ENCODE results near the gene ZNF276.
"Not testable (repeated sequence)": the region's sequence is repeated elsewhere in the genome, so short reads cannot be mapped to it uniquely, and the experiment has no call there.

Gene ZNF276, protein sequence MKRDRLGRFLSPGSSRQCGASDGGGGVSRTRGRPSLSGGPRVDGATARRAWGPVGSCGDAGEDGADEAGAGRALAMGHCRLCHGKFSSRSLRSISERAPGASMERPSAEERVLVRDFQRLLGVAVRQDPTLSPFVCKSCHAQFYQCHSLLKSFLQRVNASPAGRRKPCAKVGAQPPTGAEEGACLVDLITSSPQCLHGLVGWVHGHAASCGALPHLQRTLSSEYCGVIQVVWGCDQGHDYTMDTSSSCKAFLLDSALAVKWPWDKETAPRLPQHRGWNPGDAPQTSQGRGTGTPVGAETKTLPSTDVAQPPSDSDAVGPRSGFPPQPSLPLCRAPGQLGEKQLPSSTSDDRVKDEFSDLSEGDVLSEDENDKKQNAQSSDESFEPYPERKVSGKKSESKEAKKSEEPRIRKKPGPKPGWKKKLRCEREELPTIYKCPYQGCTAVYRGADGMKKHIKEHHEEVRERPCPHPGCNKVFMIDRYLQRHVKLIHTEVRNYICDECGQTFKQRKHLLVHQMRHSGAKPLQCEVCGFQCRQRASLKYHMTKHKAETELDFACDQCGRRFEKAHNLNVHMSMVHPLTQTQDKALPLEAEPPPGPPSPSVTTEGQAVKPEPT
- total RNA-seq = 12.7 to 38.7 (median 25.5) reads per million in 18 experiments

DNA sequence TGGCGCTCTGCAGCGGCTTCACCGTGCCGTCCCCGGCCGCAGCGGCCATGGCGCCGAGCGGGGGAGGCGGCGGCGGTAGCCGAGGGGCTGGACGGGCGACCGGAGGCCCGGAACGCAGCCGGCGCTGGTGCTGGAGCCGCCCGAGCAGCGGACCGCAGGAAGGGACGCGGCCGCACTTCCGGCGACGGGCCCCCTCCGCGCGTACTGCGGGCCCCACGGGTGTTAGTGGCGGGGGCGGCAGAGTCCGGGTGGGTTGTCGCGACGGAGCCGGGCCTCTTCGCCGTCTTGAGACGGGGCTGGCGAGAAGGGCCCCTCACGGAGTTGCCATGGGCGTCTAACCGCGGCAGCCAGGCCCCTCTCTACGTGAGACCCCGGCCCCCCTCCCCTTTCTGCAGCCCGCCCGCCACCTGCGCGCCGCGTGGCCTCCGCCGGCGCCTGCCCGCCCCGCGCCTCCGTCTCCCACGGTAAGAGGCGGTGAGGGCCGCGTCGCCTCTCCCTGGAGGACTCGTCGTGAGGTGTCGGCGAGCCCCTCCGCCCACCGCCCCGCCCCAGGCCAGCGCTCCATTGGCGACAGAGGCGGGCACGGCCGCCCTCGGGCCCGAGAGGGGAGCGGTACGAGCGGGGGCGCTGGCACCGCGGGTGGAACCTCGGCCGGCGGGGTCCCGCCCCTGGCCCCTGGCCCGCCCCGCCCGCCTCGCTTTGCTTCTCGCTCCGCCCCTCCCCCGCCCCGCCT is at the start of gene ZNF276, which contains the start of gene VPS9D1:
TSS of gene ZNF276 (plus strand) at position 725 of the 733 bp plus-strand sequence. CDS start 104 bp downstream, outside the sequence.
TSS of gene VPS9D1 (minus strand) at position 86 of the 733 bp plus-strand sequence. CDS start at position 49, 37 bp downstream.
- peak; percentile 77 to 90 for DNase-seq

DNA sequence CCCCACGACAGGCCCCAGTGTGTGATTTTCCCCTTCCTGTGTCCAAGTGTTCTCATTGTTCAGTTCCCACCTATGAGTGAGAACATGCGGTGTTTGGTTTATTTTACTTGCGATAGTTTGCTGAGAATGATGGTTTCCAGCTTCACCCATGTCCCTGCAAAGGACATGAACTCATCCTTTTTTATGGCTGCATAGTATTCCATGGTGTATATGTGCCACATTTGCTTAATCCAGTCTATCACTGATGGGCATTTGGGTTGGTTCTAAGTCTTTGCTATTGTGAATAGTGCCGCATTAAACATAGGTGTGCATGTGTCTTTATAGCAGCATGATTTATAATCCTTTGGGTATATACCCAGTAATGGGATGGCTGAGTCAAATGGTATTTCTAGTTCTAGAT is 49.8 kb upstream of the ZNF276 start:
- DNase-seq = not testable (repeated sequence)

DNA sequence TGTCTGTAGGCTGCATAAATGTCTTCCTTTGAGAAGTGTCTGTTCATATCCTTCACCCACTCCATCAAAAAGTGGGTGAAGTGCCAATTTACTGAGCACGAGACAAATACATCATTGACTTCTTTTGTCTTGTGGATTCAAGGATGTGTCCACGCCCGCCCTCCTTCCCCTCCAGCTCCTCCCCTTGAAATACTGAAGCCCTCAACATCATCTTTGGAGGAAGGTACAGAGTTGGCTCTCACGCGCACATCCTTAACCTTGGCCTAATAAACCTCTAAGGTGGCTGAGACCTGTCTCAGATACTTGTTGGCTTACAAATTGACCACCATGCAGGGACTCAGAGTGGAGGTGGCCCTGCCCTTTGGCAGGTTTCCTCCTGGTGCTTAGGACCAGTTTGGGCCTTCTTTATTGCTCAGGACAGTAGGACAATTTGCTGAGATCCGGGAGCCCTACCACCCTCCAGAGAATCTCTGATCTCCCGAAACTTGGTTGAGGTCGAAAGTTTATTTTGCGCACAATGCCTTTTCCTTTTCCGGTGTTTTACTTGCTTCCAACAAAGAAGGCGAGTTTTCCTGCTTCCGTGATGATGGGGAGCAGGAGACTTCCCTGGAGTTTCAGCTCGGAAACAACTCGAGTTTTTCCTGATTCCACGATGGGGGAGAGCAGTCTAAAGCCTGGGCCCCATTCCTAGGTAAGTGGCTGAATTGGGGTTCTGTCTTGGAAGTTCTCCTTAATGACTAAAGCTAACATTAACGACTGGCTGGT is 49.0 kb upstream of the ZNF276 start:
- DNase-seq = no peak

DNA sequence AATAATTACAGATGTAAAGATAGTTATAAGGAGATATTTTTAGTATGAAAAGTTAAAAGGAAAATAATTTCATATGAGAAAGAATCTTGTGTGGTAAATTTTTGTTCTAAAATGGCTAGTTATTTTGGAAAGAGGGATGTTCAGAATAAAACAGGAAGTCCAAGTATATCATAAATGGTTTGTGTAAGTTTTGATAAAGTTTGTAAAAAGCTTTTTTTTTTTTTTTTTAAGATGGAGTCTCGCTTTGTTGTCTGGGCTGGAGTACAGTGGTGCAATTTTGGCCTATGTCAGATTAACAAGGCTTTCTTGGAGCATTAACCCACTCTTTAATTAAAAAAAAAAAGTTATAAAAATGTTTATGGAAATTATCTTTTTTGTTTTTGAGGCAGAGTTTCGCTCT is 43.1 kb upstream of the ZNF276 start:
- DNase-seq = peak in 1 of 2 donors; percentile 20

DNA sequence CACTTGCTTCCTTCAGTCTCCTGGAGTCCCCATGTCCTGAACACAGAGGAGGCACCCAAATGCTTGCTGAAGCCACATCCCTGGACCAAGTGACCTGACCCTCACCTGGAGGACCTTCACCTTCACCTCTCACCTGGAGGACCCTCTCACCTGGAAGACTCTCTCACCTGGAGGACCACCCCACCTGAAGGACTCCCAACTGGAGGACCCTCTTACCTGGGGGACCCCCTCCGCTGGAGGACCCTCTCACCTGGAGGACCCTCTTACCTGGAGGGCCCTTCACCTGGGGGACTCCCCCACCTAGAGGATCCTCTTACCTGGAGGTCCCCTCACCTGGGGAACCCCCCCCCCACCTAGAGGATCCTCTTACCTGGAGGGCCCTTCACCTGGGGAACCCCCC is 35.4 kb upstream of the ZNF276 start:
- DNase-seq = no peak

DNA sequence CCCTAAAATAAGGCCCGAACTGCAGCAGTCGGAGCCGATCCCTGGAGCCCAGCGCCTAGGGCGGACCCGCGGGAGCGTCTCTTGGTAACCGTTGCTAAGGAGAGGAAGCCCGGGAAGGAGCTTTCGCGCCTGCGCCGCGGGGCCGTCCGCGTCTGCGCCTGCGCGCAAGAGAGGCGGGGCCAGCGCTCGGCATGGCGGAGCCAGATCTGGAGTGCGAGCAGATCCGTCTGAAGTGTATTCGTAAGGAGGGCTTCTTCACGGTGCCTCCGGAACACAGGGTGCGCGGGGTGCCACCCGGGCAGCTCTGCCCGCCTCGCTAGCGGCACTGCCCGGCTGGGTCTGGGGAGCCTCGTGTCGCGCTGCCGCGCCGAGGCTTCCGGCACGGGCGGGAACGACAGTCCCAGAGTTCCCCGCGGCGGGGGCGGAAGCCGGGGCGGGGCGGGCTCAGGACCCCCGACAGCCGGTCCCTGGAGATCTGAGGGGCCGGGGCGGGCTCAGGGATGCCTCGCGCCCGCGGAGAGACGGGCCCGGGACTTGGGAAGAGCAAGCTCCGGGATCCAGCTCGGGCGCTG is 34.7 kb upstream of the ZNF276 start, which contains the start of gene CDK10:
TSS of gene CDK10 (plus strand) at position 170 of the 572 bp plus-strand sequence. CDS start at position 192, 22 bp downstream.
- peak; percentile 87 to 95 for DNase-seq

DNA sequence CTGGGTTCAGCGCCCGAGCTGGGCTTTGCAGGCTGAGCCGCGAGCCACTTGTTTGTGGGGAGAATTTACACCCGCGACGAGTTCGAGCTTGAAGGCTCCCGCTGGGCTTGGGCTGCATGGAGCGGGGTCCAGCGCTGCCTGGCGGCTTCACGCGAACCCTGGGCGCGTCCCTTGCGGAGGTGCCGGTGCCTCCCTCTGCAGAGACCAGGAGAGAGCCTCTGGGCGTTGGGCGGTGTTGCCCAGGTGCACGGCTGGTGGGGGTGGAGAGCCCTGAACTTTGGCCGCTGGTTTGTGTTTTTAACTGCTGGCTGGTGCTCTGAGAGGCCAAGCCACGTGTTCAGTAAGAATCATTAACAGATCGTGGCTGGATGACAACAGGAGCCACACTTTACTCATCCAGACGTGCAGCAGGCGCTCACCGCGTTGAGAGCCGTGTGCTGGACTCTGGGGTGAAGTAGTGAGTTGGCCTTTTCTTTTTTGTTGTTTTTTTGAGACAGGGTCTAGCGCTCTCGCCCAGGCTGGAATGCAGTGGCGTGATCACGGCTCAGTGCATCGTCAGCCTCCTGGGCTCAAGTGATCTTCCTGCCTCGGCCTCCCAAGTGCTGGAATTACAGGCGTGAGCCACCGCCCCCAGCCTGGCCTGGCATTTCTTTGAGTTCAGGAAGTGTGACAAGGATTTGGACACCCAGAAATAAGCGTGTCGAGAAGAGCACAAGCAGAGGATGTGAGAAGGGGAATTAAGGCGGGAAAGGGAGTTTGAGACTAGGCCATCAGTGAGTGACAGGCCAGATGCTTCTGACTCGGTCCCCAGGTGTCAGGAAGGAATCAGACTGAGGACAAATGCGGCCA is 34.0 kb upstream of the ZNF276 start:
- no peak for DNase-seq

DNA sequence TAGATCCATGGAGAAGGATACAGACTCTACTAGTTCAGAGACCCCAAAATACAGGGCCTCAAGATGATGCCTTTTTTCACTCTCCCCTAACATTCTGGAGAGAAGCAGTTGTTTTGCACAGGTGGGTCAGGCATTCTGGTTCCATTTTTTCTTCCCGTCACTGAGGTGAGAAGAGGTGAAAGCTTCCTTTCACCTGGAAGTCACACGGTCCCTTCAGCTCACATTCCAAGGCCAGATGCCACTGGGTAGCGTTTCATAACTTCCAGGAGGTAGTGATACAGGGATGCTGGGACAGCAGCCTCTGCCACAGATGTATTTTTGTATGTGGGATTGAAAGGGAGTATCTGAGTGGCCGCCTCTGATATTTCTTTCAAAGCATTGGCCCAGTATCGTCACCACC is 32.9 kb upstream of the ZNF276 start:
- DNase-seq = no peak

DNA sequence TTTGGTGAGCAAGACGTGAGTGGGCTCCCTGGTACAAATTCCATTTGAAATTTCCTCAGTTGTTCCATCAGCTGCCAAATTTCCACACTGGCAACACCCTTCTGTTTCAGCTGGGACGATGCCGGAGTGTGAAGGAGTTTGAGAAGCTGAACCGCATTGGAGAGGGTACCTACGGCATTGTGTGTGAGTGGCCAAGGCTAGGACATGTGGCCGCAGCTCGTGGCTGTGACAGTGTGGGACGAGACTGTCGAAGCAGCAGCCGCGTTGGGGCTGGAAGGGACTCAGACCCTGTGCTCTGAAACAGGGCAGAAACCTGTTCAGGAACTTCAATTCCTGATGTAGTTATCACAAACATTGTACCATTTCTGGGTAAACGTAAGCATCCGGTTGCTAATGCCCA is 32.2 kb upstream of the ZNF276 start:
- no peak for DNase-seq

DNA sequence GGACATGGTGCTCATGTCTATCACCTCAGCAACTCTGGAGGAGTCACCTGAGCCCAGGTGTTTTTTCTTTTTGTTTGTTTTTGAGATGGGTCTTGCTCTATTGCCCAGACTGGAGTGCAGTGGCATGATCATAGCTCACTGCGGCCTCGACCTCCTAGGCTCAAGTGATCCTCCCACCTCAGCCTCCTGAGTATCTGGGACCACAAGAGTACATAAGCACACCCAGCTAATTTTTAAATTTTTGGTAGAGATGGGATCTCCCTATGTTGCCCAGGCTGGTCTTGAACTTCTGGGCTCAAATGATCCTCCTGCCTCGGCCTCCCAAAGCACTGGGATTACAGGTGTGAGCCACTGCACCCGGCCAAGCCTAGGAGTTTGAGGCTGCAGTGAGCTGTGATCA is 31.7 kb upstream of the ZNF276 start:
- not testable (repeated sequence) for DNase-seq

DNA sequence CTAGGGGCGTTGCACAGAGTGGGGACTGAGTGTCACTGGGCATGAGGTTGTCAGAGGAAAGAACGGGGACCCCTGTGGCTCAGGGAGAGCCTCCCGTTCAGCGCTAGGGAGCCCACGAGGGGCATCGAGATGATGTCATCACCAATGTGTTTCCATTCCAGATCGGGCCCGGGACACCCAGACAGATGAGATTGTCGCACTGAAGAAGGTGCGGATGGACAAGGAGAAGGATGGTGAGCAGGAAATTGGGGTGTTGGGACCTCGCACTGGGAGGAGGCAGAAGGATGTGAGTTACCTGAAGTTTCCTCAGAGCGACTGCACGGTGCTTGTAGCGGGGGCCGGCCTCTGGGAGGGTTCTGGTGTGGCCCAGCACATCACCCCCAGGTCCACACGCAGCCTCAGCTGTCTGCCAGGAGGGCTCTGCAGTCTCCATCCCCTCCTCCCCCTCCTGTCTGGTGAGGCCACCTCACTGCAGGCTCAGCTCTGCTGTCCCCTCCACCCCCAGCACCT is 30.9 kb upstream of the ZNF276 start:
- no peak for DNase-seq

DNA sequence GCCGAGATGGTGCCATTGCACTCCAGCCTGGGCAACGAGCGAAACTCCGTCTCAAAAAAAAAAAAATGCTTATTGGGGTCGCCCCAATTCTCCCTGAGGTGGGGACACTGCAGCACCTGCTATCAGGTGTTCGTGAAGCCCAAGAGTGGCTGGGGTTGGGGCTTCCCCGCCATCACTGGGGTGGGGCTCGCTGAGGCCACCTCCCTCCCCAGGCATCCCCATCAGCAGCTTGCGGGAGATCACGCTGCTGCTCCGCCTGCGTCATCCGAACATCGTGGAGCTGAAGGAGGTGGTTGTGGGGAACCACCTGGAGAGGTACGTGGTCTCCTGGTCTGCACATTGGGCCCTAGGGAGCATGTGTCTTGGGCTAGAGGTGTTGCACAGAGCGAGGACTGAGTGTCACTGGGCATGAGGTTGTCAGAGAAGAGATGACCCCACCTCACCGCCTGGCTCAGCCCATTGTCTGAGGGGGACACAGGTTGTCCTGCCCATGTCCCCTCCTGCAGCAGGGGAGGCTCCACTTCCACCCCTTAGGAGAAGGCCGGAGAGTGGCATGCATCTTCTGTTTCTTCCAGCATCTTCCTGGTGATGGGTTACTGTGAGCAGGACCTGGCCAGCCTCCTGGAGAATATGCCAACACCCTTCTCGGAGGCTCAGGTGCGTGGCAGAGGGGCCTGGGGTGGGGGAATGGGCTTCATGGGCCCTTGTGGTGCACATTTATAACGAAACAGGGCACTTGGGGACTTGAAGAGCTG is 29.9 kb upstream of the ZNF276 start:
- no peak for DNase-seq

DNA sequence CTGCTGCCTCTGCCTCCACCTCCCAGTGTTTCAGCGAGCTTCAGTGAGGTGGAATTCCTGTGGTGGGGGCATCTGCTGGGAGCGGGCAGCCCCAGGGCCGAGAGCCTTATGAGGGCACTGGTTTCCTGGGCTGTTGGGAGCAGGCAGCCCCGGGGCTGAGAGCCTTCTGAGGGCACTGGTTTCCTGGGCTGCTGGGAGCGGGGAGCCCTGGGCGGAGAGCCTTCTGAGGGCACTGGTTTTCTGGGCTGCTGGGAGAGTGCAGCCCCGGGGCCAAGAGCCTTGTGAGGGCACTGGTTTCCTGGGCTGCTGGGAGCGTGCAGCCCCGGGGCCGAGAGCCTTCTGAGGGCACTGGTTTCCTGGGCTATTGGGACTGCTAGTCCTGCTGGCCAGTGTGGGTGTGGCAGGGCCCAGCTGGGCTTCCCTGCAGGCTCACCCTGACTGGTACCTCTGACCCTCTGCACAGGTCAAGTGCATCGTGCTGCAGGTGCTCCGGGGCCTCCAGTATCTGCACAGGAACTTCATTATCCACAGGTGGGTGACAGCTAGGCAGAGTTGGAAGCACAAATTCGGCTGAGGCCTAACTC is 29.3 kb upstream of the ZNF276 start:
- DNase-seq = no peak

DNA sequence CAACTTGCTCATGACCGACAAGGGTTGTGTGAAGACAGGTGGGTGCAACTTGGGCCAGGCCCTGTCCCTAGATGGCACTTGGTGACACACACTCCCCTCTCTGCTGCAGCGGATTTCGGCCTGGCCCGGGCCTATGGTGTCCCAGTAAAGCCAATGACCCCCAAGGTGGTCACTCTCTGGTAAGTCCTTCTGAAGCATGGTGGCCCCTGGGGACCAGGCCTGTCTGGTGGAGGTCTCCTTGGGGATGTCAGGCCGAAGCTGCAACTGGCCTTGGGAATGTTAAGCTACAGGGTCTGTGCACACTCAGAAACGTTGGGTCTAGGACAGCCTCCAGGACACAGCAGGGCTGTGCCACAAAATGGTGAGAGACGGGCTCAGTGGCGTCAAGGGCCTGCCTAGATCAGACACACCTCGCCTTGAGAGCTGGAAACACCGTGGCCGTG is 28.0 kb upstream of the ZNF276 start:
- no peak for DNase-seq

DNA sequence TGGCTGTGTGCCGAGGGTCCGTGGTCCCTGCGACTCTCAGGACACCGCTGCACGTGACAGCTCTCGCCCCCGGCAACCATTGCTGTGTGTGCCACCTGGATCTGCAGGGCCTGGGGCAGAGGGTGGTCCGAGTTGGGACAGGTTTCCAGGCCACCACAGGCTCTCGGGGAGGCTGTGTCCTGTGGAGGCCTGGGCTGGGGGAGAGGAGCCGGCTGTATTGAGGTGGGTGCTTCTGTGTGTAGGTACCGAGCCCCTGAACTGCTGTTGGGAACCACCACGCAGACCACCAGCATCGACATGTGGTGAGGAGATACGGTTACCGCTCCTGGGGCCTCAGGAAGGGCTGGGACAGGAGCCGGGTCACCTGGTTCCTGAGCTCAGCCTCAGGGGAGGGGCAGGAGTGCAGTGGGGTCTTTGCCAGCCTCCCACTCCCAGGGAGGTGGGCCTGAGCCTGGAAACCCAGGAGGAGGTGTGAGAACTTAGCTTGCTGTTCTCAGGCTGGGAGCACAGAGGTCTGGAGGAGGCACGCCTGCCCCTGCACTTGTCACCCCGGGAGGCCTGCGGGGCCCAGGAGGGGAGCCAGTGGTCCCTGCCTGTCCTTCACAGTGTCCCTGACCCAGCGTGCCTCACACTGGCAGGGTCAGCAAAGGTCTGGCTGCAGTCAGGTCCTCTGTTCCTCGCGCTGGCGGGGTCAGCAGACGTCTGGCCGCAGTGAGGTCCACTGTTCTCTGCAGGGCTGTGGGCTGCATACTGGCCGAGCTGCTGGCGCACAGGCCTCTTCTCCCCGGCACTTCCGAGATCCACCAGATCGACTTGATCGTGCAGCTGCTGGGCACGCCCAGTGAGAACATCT is 27.2 kb upstream of the ZNF276 start:
- DNase-seq = no peak

DNA sequence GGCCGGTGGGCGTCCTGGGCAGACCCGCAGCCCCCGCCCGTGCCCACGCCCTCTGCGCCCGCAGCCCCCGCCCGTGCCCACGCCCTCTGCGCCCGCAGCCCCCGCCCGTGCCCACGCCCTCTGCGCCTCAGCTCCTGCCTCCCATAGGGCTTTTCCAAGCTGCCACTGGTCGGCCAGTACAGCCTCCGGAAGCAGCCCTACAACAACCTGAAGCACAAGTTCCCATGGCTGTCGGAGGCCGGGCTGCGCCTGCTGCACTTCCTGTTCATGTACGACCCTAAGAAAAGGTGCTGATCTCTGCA is 26.6 kb upstream of the ZNF276 start:
- not testable (repeated sequence) for DNase-seq

DNA sequence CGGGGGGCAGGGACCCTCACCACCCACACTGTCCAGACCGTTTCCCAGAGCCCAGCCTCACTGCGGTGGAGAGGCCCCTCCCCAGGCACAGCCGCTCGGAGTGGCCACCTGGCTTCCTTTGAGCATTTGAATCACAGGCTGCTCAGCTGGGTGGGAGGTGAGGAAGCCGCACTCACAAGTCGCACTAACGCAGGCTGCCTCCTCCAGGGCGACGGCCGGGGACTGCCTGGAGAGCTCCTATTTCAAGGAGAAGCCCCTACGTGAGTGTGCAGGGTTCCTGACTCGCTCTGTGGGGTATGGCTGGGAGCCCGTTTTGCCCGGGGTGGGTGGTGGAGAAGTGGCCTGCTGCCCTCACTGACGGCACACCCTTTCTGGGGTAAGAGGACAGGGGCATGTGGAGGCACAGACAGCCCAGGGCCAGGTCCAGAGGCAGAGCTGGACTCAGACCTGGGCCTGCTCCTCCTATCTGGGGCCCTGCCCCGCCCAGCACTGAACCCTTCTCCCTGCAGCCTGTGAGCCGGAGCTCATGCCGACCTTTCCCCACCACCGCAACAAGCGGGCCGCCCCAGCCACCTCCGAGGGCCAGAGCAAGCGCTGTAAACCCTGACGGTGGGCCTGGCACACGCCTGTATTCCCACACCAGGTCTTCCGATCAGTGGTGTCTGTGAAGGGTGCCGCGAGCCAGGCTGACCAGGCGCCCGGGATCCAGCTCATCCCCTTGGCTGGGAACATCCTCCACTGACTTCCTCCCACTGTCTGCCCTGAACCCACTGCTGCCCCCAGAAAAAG is 26.1 kb upstream of the ZNF276 start:
- no peak for DNase-seq
